HG03280 (cell line): ENCODE measurements around the gene ZBTB46.

ENCODE experiments used
- ATAC-seq: cut with Tn5 transposase; IDR thresholded peaks from one replicate; pipeline ENCODE4 v1.9.1; 2021; ENCODE audit warnings: mild to moderate bottlenecking, moderate library complexity; ENCODE audit not compliant: unreplicated experiment

The ZBTB46 gene

GRCh38 chr20:63748070-63748933 lies 82.8 kb downstream of the ZBTB46 start:
- no peak for ATAC-seq

DNA sequence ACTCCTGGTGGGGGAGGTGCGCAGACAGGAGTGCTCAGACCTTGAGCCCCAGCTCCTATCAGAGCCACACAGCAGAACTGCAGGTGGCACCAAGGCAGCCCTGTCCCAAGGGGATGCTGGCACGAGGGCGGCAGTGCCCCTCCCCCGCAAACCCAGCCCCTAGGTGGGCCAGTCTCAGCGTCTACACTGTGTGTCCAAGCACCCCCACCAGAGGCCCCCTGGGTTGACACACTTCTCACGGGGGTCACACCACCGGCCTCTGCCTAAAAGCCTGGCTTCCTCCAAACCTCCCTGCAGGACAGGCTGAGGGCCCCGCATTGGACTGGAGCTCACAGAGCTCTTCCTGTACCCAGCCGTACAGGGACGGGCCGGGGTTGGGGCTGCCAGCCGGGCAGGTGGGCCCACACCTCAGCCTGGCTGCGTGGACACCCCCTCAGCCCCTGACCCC lies 83.4 kb downstream of the ZBTB46 start:
- no peak for ATAC-seq

- ATAC-seq: no peak
Observed at GRCh38 chr20:63746751-63747315, 84.2 kb downstream of the ZBTB46 start.

DNA sequence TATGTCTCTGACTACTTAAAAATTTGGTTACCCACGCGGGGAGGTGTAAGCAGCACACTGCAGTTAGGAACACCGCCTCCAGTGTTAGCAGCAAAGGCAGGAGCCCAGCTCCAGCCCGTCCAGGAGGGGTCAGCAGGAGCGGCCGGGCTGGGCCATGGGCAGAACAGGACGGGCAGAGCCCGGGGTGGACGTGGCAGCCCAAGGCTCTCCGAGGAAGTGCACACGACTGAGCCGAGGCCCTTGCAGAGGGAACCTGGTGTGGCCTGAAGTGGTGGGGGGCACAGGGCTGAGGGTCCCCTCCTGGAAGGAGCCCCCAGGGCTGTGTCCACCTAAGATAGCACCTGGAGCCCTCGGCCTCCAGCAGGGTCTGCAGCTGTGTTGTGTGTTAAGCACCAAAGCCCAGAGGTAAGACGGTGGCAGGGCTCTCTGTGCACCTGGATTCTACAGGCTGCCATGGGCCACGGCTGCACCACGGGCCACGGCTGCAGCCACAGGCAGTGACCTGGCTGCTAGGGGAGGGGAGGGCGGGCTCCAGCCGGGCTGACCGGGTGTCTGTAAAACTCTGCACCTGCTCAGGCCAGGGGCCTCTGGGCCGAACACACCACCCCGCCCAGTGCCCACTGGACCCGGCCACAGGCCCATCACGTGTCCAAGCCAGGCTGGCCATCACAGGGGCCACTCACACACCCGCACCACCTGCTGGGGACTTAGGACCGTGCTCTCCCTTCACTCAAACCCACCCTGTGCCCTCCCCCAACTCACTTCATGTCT lies 84.9 kb downstream of the ZBTB46 start:
- ATAC-seq: no peak

DNA sequence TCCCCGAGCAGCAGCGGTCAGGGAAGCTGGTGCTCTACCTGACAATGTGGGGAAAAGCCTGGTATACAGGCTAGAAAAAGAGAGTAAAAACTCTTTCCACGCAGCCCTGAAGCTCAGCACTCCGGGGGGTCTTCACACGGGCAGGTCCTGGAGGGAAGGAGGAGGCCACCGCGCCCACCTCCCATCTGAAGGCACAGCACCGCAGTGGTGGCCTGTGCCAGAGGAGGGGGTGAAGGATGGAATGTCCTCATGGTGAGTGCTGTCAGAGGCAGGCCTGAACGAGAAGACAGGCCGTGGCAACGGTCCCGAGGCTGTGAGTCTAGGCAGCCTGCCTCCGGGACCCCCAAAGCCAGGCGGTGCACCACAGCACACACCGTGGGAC lies 85.6 kb downstream of the ZBTB46 start:
- ATAC-seq: no peak

DNA sequence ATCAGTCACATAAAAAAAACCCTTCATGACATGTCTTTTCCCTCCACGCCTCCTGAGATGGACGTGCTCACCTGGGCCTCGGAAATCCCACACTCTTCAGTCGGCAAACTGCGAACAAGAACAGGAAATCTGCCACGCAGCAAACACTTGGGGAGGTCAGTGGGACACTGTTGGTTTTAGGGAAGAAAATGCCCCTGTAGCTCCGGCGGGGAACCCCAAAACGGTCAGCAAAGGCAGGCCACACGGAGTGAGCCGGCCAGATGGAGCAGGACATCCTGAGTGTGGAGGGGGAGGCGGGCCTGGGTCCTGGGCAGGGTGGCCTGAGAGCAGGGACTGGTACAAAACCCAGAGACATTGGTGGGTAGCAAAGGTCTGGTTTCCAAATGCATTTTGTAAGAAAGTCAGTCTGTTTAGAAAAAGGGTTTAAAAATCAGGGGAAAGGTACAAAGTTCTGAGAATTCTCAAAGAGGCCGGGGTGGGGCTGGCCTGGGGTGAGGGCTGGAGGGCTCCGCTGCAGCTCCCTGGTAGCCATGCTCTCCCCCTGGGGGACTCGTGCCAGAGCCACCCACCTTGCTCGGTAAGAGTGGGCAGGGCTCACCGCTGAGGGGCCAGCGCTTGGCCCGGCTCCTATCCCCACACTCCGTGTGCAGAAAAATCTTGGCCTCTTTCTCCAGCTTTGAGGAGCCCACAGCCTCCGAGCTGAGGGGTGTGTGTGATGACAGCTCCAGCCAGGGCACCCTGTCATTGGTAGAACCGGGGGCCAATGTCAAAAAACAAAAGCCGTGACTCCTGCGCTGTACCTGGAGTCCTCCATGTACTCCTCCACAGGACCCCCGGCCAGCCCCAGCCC lies 86.3 kb downstream of the ZBTB46 start:
- no peak for ATAC-seq

GRCh38 chr20:63744158-63744557 lies 86.9 kb downstream of the ZBTB46 start:
- ATAC-seq: no peak

DNA sequence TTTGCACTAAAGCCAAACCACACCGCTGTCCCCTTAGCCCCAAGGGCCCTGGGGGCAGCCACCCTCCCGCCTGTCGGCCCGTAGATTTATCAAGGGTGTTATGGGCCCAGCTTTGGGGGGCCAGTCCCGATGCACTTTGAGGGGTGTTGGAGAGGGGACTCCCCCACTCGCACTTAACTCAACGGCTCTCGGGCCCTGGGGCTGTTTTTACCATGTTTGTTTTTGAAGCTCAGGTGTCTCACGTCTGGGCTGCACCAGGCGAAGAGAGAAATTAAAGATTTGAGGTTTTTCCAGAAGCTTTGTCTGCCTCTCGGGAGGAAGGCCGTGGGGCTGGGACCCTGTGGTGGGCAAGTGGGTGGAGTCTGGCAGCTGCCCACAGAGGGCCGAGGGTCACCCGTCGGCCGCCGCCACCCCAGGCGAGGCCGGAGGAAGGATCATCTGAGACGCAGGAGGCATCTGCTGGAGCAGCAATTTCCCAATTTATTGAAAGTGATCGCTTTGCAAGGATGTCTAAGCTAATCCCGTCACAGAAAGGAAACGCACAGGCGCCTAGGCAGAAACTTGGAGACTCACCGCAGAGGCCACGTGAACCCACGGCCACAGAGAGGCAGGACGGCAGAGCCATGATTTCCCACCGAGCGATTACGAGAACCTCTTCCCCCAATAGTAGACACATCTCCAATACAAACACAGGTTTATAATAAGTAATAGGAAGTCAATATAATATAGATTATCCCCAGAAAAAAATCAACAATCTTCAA lies 87.7 kb downstream of the ZBTB46 start:
- ATAC-seq: no peak

GRCh38 chr20:63742381-63743024 lies 88.6 kb downstream of the ZBTB46 start:
- ATAC-seq: no peak

GRCh38 chr20:63741676-63742380 lies 89.2 kb downstream of the ZBTB46 start:
- no peak for ATAC-seq

GRCh38 chr20:63741354-63741675 lies 89.7 kb downstream of the ZBTB46 start:
- no peak for ATAC-seq

DNA sequence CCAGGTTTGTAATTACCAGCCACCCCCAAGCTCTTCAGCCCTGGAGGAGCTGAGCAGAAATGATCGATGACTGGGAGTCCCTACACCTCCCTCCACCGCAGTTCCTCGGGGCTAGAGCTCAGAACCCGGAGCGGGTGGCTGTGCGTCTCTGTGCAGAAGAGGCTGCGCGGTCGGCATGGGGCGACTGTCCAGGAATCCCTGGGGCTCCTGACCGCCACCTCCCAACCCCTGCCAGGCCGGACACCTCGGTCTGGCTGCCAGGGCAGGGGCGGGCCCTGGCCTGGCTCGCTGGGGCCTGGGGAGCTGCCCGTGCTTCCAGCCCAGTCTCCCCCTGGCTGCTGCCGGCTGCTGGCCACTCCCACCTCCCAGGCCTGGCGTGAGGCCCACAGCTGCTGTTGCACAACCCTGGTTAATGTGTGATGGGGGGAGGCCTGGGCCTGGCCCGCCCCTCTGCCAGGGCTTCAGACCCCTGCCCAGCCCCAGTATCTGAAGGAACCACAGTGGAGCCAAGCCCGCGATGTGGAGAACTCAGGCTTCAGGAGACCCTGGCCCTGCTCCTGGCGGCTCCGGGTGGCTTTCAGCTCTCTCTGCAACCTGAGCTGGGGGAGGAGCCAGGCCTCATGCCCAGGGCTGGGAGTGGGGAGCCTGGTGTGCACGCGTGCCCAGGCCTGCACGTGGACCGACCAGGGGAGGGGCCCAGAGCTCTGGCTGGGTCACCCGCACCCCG lies 90.3 kb downstream of the ZBTB46 start:
- ATAC-seq: no peak

DNA sequence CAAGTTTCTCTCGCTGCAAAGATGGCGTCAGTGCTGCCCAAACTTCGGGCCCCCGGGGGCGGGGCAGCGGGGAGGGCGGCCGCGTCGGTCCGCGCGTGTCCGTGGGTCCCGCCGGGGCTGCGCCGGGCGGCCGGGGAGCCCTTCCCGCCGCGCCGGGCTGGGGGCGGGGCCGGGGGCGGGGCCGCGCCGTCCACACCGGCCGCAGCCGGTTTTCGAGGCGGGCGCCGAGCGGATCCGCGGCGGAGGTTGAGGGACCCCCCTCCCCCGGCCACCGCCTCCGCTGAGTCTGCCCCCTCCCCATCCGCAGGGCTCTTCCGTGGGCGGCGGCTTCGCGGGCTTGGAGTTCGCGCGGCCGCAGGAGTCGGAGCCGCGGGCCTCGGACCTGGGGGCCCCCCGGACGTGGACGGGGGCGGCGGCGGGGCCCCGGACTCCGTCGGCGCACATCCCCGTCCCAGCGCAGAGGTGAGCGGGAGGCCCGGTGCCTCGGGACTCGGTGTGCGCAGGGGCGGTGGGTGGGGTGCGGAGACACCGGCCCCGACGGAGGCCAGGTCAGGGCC lies 90.9 kb downstream of the ZBTB46 start:
- peak; percentile 11 for ATAC-seq

DNA sequence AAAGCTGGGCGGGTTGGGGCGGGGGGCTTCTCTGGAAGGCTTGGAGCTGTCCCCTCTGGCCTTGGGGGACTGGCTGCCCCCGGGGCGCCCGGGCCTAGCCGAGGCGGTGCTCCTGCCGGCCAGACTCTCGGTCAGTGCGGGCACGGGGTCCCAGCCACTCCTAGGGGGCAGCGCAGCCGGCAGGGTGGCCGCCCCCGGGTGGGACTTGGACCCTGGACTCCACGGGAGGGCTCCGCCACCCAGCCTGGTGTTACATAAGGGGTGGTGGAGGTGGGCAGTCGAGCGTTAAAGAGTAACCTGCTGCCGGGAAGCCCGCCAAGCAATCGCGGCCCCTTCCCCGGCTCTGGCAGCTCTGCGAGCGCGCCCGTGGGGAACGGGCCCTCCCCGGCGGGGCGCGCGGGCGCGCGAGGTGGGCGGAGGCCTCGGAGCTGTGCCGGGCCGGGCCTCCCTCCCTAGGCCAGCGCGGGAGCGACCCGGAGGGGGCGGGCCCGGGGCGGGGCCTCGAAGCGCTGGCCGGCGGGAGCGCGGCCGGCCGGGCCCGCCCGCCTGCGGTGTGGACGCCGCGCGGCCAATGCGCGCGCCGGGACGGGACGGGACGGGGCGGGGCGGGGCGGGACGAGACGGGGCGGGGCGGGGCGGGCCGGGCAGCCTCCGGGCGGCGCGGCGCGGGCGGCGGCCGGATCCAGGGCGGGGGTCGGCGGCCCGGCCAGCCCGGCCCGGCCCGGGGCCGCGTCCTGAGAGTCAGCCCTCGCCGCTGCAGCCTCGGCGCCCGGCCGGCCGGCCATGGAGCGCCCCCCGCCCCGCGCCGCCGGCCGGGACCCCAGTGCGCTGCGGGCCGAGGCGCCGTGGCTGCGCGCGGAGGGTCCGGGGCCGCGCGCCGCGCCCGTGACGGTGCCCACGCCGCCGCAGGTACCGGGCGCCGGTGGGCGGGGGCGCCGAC lies 91.7 kb downstream of the ZBTB46 start, which contains the start of gene SLC2A4RG:
Gene SLC2A4RG (plus strand): TSS at position 647 of the 940 bp plus-strand sequence. CDS start 137 bp downstream, at position 784.
- peak; percentile 55 for ATAC-seq

GRCh38 chr20:63738687-63739129 lies 92.4 kb downstream of the ZBTB46 start:
- no peak for ATAC-seq

- ATAC-seq: no peak
Observed at GRCh38 chr20:63737945-63738686, 92.9 kb downstream of the ZBTB46 start.
